H1 (cell line): ENCODE data around the gene PRSS53. TPM values are rescaled to one million over a fixed set of nuclear protein-coding genes. Genes with fewer than 3 reads are reported as not detected.

ENCODE experiments used
- CTCF ChIA-PET: fragments of 300-600 bp; sonication (Branson Sonifier 250); formaldehyde crosslinking; loops from one replicate; lab custom pipeline; 2021; ENCODE audit not compliant: partially characterized antibody; lab: Charles Lee
- POLR2A ChIA-PET: fragments of 300-600 bp; sonication (Branson Sonifier 250); formaldehyde crosslinking; loops from one replicate; lab custom pipeline; 2021; ENCODE audit warnings: inconsistent platforms; ENCODE audit not compliant: partially characterized antibody; lab: Charles Lee
- DNase-seq, 2 experiments: peaks; one replicate each; pipeline versions ENCODE4 v3.0.0 to v3.0.0-alpha.2; 2010 to 2022; ENCODE audit warnings: low spot score in 2 of 2, low read depth in 1 of 2, mixed read lengths in 1 of 2
- FAIRE-seq: peaks from 2 replicates; lab custom pipeline; 2011; peaks lifted over from hg19 to GRCh38; lab: Jason Lieb, UNC
- H2AFZ ChIP-seq: 2 replicates; pipeline ENCODE4 v1.8.1; 2012; ENCODE audit warnings: low read length, inconsistent platforms
- H2AK5ac ChIP-seq: 2 replicates; pipeline ENCODE4 v1.6.1; 2013; ENCODE audit warnings: low read depth, low read length
- H2BK120ac ChIP-seq: replicated peaks from 2 replicates; pipeline ENCODE3; 2013; ENCODE audit warnings: low read depth, low read length, inconsistent platforms
- H2BK12ac ChIP-seq: 2 replicates; pipeline ENCODE4 v1.6.1; 2013; ENCODE audit warnings: low read depth, low read length
- H2BK15ac ChIP-seq: 2 replicates; pipeline ENCODE4 v1.6.1; 2013; ENCODE audit warnings: low read length
- H2BK20ac ChIP-seq: 2 replicates; pipeline ENCODE4 v1.6.1; 2013; ENCODE audit warnings: low read length
- H2BK5ac ChIP-seq: 2 replicates; pipeline ENCODE4 v1.6.1; 2013; ENCODE audit warnings: low read depth, low read length
- H3K14ac ChIP-seq: 2 replicates; pipeline ENCODE4 v1.6.1; 2013; ENCODE audit warnings: inconsistent platforms; ENCODE audit not compliant: insufficient read length
- H3K18ac ChIP-seq: 2 replicates; pipeline ENCODE4 v1.6.1; 2013; ENCODE audit warnings: low read length; ENCODE audit errors: extremely low read depth
- H3K23ac ChIP-seq: 2 replicates; pipeline ENCODE4 v1.6.1; 2013; ENCODE audit warnings: inconsistent platforms; ENCODE audit not compliant: insufficient read length
- H3K23me2 ChIP-seq: 2 replicates; pipeline ENCODE4 v1.6.1; 2013; ENCODE audit warnings: low read depth, low read length
- H3K27ac ChIP-seq: 2 replicates; pipeline ENCODE4 v1.6.1; 2011; ENCODE audit warnings: low read depth, low read length, inconsistent platforms
- H3K27me3 ChIP-seq, 4 experiments: replicated peaks in 1 of 4; 1 replicate in 1 of 4; 2 replicates in 3 of 4; pipeline versions ENCODE4 v1.6.1 to v1.8.1; 2011 to 2013; ENCODE audit warnings: low read length in 3 of 4, mild to moderate bottlenecking in 3 of 4, inconsistent platforms in 2 of 4, mixed read lengths in 2 of 4, moderate library complexity in 1 of 4; ENCODE audit not compliant: control insufficient read depth in 3 of 4, insufficient read depth in 3 of 4; ENCODE audit errors: extremely low read depth in 1 of 4
- H3K36me3 ChIP-seq, 4 experiments: 2 replicates each; pipeline versions ENCODE4 v1.6.1 to v1.8.1; 2011 to 2013; ENCODE audit warnings: mild to moderate bottlenecking in 4 of 4, low read length in 3 of 4, moderate library complexity in 2 of 4, control low read depth in 1 of 4, inconsistent platforms in 1 of 4; ENCODE audit not compliant: insufficient read depth in 4 of 4, control insufficient read depth in 2 of 4
- H3K4ac ChIP-seq: replicated peaks from 2 replicates; pipeline ENCODE3; 2013; ENCODE audit warnings: low read length, low read depth, mixed read lengths, inconsistent platforms; ENCODE audit not compliant: insufficient read length
- H3K4me1 ChIP-seq, 4 experiments: replicated peaks in 1 of 4; 1 replicate in 1 of 4; 2 replicates in 3 of 4; pipeline versions ENCODE4 v1.6.1 to v1.8.1; 2011 to 2013; ENCODE audit warnings: low read length in 3 of 4, inconsistent platforms in 2 of 4, mixed read lengths in 1 of 4; ENCODE audit not compliant: insufficient read depth in 4 of 4, control insufficient read depth in 3 of 4
- H3K4me2 ChIP-seq, 2 experiments: 2 replicates each; pipeline versions ENCODE4 v1.6.1 to v1.8.1; 2011 to 2013; ENCODE audit warnings: low read depth in 2 of 2, low read length in 2 of 2, control low read depth in 1 of 2, inconsistent platforms in 1 of 2, mild to moderate bottlenecking in 1 of 2; ENCODE audit not compliant: insufficient read depth in 1 of 2
- H3K4me3 ChIP-seq, 4 experiments: fragments of 200-600, 300-600 bp in 1 of 4; sonication (generic), shearing (Covaris generic), sonication (Bioruptor Twin) in 1 of 4; 2 replicates each; pipeline versions ENCODE4 v1.5.1 to v1.8.1; 2011 to 2016; ENCODE audit warnings: low read length in 4 of 4, low read depth in 3 of 4, control low read depth in 2 of 4, inconsistent platforms in 2 of 4, mild to moderate bottlenecking in 2 of 4, mixed read lengths in 1 of 4, moderate library complexity in 1 of 4; ENCODE audit not compliant: insufficient read depth in 2 of 4; ENCODE audit errors: extremely low read depth in 1 of 4
- H3K56ac ChIP-seq: replicated peaks from 2 replicates; pipeline ENCODE3; 2013; ENCODE audit warnings: low read depth, mild to moderate bottlenecking, mixed read lengths, low read length, inconsistent platforms; ENCODE audit not compliant: insufficient read length
- H3K79me1 ChIP-seq: 2 replicates; pipeline ENCODE4 v1.6.1; 2013; ENCODE audit warnings: low read depth, low read length, control low read depth
- H3K79me2 ChIP-seq, 2 experiments: 2 replicates each; pipeline versions ENCODE4 v1.6.1 to v1.8.1; 2012 to 2013; ENCODE audit warnings: low read length in 2 of 2, mild to moderate bottlenecking in 2 of 2, inconsistent platforms in 1 of 2; ENCODE audit not compliant: insufficient read depth in 2 of 2, control insufficient read depth in 1 of 2
- H3K9ac ChIP-seq, 4 experiments: replicated peaks in 1 of 4; 1 replicate in 1 of 4; 2 replicates in 3 of 4; pipeline versions ENCODE4 v1.6.1 to v1.8.1; 2011 to 2013; ENCODE audit warnings: low read depth in 3 of 4, low read length in 3 of 4, control low read depth in 2 of 4, mild to moderate bottlenecking in 2 of 4, moderate library complexity in 2 of 4, inconsistent platforms in 1 of 4; ENCODE audit errors: extremely low read depth in 1 of 4
- H3K9me3 ChIP-seq, 2 experiments: 2 replicates each; pipeline versions ENCODE4 v1.6.1 to v1.8.1; 2012 to 2013; ENCODE audit warnings: mild to moderate bottlenecking in 2 of 2, moderate library complexity in 2 of 2, control low read depth in 1 of 2, inconsistent platforms in 1 of 2, low read depth in 1 of 2, low read length in 1 of 2, mixed read lengths in 1 of 2; ENCODE audit not compliant: insufficient read depth in 2 of 2
- H4K20me1 ChIP-seq, 2 experiments: replicated peaks in 1 of 2; 2 replicates each; pipeline versions ENCODE3 to v1.8.1; 2011 to 2013; ENCODE audit warnings: inconsistent platforms in 2 of 2, low read length in 2 of 2, mild to moderate bottlenecking in 1 of 2; ENCODE audit not compliant: insufficient read depth in 2 of 2, control insufficient read depth in 1 of 2
- H4K5ac ChIP-seq: 2 replicates; pipeline ENCODE4 v1.6.1; 2013; ENCODE audit warnings: low read length, low read depth, mixed read lengths, inconsistent platforms; ENCODE audit not compliant: insufficient read length
- H4K8ac ChIP-seq: 2 replicates; pipeline ENCODE4 v1.8.0; 2013; ENCODE audit warnings: mild to moderate bottlenecking, moderate library complexity, low read length, inconsistent platforms; ENCODE audit not compliant: insufficient read depth; ENCODE audit errors: extremely low read depth
- H4K91ac ChIP-seq: replicated peaks from 2 replicates; pipeline ENCODE3; 2013; ENCODE audit warnings: low read length, mixed read lengths, inconsistent platforms; ENCODE audit not compliant: insufficient read length
- KDM4A ChIP-seq: IDR thresholded peaks from one replicate; pipeline ENCODE4 v1.7.1; 2012; ENCODE audit warnings: low read depth, mild to moderate bottlenecking, moderate library complexity, low read length, inconsistent platforms; ENCODE audit not compliant: severe bottlenecking
- POLR2A ChIP-seq, 2 experiments: IDR thresholded peaks; 1 replicate in 1 of 2; 2 replicates in 1 of 2; pipeline ENCODE4 v1.6.1; 2011; ENCODE audit warnings: low read depth in 2 of 2, low read length in 2 of 2, mild to moderate bottlenecking in 2 of 2; ENCODE audit errors: control extremely low read depth in 1 of 2
- WGBS, 2 experiments: shearing (Covaris generic) in 1 of 2; methylation state at CpG; one replicate each; pipeline versions ENCODE4 v1.1.6 to v1.1.7; 2013 to 2015; ENCODE audit warnings: low lambda C conversion rate in 2 of 2, mixed read lengths in 2 of 2, inconsistent platforms in 1 of 2, low coverage in 1 of 2, missing lambda C conversion rate in 1 of 2; ENCODE audit not compliant: insufficient replicate concordance in 2 of 2, insufficient coverage in 1 of 2, insufficient read length in 1 of 2; ENCODE audit errors: extremely low coverage in 1 of 2, missing lambda C conversion rate in 1 of 2; 5-methylcytosine and 5-hydroxymethylcytosine counted together
- polyA plus RNA-seq, 7 experiments: library from polyadenylated mRNA; depleted of rRNA in 3 of 7; stranded (reverse) in 5 of 7; unstranded in 2 of 7; fragments of >200 nt in 5 of 7; fragments of 200-250 nt in 2 of 7; gene quantifications; 1 replicate in 5 of 7; 2 replicates in 1 of 7; 4 replicates in 1 of 7; pipeline versions ENCODE4 v1.2.1 to v1.2.3, GENCODE V29; 2011 to 2013; ENCODE audit warnings: missing spikeins in 2 of 7, mixed read lengths in 2 of 7
- total RNA-seq: library from RNA; stranded (reverse); fragmentation: NEBNext Ultra II Directional; extraction: Animal tissue kit (Norgen Biotek cat#: 25700); gene quantifications from 2 replicates; pipeline ENCODE4 v1.2.1, GENCODE V29; 2021

The PRSS53 gene
- total and polyA plus RNA-seq, 2 of the 8 experiments (the other 6 are each of a cell fraction or from before 2014, with no cell fraction given) = 1.7 to 2.6 TPM

DNA sequence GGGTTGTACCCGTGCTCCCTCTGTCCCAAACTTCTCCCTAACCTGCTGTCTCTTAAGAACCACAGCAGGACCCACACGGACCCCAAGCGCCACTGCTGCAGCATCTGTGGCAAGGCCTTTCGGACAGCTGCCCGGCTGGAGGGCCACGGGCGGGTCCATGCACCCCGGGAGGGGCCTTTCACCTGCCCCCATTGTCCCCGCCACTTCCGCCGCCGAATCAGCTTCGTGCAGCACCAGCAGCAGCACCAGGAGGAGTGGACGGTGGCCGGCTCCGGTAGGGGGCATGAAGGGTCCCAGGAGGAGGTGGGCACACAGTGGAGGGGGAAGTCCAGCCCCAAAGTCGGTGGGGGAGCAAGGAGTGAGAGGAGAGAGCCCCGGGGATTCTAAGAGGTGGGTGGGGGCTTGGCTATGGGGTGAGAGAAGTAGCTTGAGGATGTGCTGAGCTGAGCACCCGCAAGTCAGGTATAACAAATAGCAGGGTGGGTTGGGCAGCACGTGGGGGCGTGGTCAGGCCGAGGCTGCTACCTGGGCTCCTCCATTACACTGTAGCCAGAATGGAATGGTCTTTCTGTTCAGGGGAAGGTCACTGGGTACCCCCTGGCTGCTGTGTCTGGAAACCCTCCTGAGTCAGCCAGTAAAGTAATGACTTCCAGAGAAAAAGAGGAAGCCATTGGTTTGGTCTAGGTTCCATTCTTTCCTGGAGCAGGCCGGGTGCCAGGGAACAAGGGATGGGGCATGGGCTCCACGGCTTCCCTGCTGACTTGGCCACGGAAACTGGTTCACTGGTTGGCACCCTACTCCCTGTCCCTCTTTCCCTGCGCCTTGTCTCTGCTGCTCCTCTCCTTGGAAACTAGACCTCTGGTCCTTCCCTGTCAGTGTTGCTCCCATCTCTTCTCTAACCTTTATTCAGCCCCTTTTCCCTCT, 7.1 kb downstream of the PRSS53 start:
- Histone ChIP-seq H2BK15ac (no peak overlapping the region), H3K9me3 (no peaks in the 10 kb centered on the region), H3K56ac (no peak overlapping the region), H3K79me1 (peaks cover 6% of the 10 kb centered on the region), H2BK12ac (no peak overlapping the region), H3K23ac (no peak overlapping the region), H4K5ac (no peak overlapping the region), H3K4me2 (no peak overlapping the region), H4K8ac (no peak overlapping the region), H2AK5ac (no peak overlapping the region), H2BK20ac (no peak overlapping the region), H4K20me1 (peaks cover 9 to 37% of the 10 kb centered on the region in 2 experiments), H2BK5ac (no peak overlapping the region), H3K4me3 (no peak overlapping the region), H2AFZ (no peak overlapping the region), H3K14ac (no peak overlapping the region), H3K27me3 (no peaks in the 10 kb centered on the region), H3K4ac (no peak overlapping the region), H3K79me2 (peaks cover 0 to 18% of the 10 kb centered on the region in 2 experiments; a peak in 2 of 4 replicates), H3K18ac (no peak overlapping the region), H4K91ac (no peak overlapping the region), H3K23me2 (no peaks in the 10 kb centered on the region), H2BK120ac (no peak overlapping the region), H3K36me3 (peaks cover 5 to 45% (median 28%) of the 10 kb centered on the region in 4 experiments; a peak in 7 of 8 replicates), H3K9ac (no peak overlapping the region), H3K4me1 (no peaks in the 10 kb centered on the region), H3K27ac (no peak overlapping the region)
- ChIA-PET POLR2A (interaction anchor here (0.6 to 2.7 kb wide), 4 partner anchors 9 to 35 kb away, joined by 3 to 5 read pairs (median 4); no protein-coding TSS in a partner anchor), CTCF (interaction anchor here (0.5 to 1.6 kb wide), 2 partner anchors 13 to 27 kb away, joined by 3 read pairs; partner anchors contain the start of genes BCKDK and VKORC1)
- DNase-seq = no peak
- WGBS, 2 experiments = 94% methylated on average over 26 of the region's 26 CpGs; no CpG with 5 or more reads in 1 of the 2 experiments
- no peak for FAIRE-seq
- TF ChIP-seq POLR2A (IDR thresholded peaks at IDR 0.05; ENCODE audit: control extremely low read depth in 1 of 2, low read depth in 2 of 2, low read length in 2 of 2) (peak; percentile 20 to 32; a peak in 1 of 3 replicates), KDM4A (no peak)
